Measurements from ENCODE around the gene MAP10.

The MAP10 gene

GRCh38 chr1:232853994-232854797 lies 49.0 kb downstream of the MAP10 start:
- in situ Hi-C loops (cut with MboI; ENCODE audit: low sequenced_read_pairs) = no loop called here
- Histone ChIP-seq H3K4me1 (no peaks in the 10 kb centered on the region), H3K27me3 (ENCODE audit: low read depth) (peaks cover 5% of the 10 kb centered on the region), H3K9me3 (no peaks in the 10 kb centered on the region), H3K4me3 (no peak overlapping the region), H3K36me3 (replicated peaks) (no peaks in the 10 kb centered on the region)
- no peak for DNase-seq (ENCODE audit: low spot score in 2 of 2)

GRCh38 chr1:232854798-232855159 lies 49.6 kb downstream of the MAP10 start:
- DNase-seq (ENCODE audit: low spot score in 2 of 2) = no peak
- H3K27me3 ChIP-seq (ENCODE audit: low read depth) = peaks cover 5% of the 10 kb centered on the region
- no peak overlapping the region for H3K4me3 ChIP-seq
- no peaks in the 10 kb centered on the region for H3K36me3 ChIP-seq (replicated peaks)
- H3K9me3 ChIP-seq = no peaks in the 10 kb centered on the region
- H3K4me1 ChIP-seq = no peaks in the 10 kb centered on the region
- in situ Hi-C loops (cut with MboI; ENCODE audit: low sequenced_read_pairs) = no loop called here

- Histone ChIP-seq H3K4me3 (no peak overlapping the region), H3K4me1 (no peaks in the 10 kb centered on the region), H3K9me3 (no peaks in the 10 kb centered on the region), H3K36me3 (replicated peaks) (no peaks in the 10 kb centered on the region), H3K27me3 (ENCODE audit: low read depth) (peaks cover 2% of the 10 kb centered on the region)
- DNase-seq (ENCODE audit: low spot score in 2 of 2) = no peak
- in situ Hi-C loops (cut with MboI; ENCODE audit: low sequenced_read_pairs) = no loop called here
These were observed 51.3 kb downstream of the MAP10 start for GRCh38 chr1:232856541-232856940.
